Activated T-cell treated with anti-CD3 and anti-CD28 coated beads, Interleukin-2, amount 50 U/mL, for 24 hours (primary cell): Measurements from ENCODE around the gene SVBP.

Experiments
- DNase-seq: peaks from one replicate; pipeline ENCODE4 v3.0.0-alpha.2; 2020
- H3K27ac Mint-ChIP-seq: 2 replicates; pipeline ENCODE4 v1.8.0; 2020; ENCODE audit warnings: mild to moderate bottlenecking, mixed read lengths
- H3K27me3 Mint-ChIP-seq: 2 replicates; pipeline ENCODE4 v1.8.0; 2020; ENCODE audit warnings: mixed read lengths
- H3K36me3 Mint-ChIP-seq: 2 replicates; pipeline ENCODE4 v1.8.0; 2020; ENCODE audit warnings: low read depth, mixed read lengths
- H3K4me1 Mint-ChIP-seq: 2 replicates; pipeline ENCODE4 v1.8.0; 2020; ENCODE audit warnings: low read depth, mixed read lengths
- H3K4me3 Mint-ChIP-seq: 2 replicates; pipeline ENCODE4 v1.8.0; 2020; ENCODE audit warnings: mild to moderate bottlenecking, moderate library complexity, mixed read lengths
- H3K9me3 Mint-ChIP-seq: 2 replicates; pipeline ENCODE4 v1.8.0; 2020; ENCODE audit warnings: mixed read lengths

Gene SVBP

DNA sequence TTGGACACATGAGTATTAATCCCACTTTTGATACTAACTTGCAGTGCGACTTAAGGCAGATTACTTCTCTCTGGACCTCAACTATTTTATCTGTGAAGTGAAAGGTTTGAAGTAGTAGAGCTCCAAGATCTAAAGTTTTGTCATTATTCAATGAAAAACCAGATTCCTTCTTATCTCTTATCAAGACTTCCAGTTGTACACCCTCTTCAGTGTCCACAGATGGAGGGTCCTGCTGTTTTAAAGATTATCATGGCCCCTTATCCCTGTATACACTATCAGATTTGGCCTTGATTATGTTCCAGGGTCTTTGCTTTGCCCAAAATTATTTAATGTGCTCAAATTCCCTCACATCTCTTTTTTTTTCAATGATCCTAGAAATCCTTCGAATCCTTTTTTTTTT is 49.0 kb downstream of the SVBP start:
- H3K27ac Mint-ChIP-seq, result peak overlapping the region; percentile 94
- peaks cover 41% of the 10 kb centered on the region for H3K36me3 Mint-ChIP-seq
- no peak for DNase-seq
- no peaks in the 10 kb centered on the region for H3K9me3 Mint-ChIP-seq
- H3K4me3 Mint-ChIP-seq, result no peak overlapping the region
- no peaks in the 10 kb centered on the region for H3K27me3 Mint-ChIP-seq
- peaks cover 37% of the 10 kb centered on the region for H3K4me1 Mint-ChIP-seq

DNA sequence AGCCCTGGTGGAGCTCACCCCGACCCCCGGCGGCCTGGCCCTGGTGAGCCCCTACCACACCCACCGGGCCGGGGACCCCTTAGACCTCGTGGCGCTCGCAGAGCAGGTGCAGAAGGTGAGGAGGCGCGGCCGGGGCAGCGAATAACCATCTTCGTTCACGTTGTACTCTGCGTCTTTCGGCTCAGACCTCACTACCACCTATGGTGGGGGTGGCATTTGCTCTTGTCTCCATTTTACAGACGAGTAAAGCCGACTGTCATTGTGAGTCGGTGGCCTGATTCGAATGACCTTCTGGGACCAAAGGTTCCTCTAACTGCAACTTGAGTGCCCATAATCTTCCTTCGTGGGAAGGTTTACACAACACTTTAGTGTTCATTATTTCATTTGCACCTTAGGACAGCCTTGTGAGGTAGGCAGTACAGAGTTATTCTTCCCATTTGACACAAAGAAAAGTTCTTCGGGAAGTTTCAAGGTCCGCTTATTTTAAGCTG is 49.6 kb downstream of the SVBP start:
- Mint-ChIP-seq H3K4me1 (peaks cover 35% of the 10 kb centered on the region), H3K27me3 (no peaks in the 10 kb centered on the region), H3K4me3 (no peak overlapping the region), H3K36me3 (peaks cover 40% of the 10 kb centered on the region), H3K27ac (peak overlapping the region; percentile 94), H3K9me3 (no peaks in the 10 kb centered on the region)
- DNase-seq, result no peak

DNA sequence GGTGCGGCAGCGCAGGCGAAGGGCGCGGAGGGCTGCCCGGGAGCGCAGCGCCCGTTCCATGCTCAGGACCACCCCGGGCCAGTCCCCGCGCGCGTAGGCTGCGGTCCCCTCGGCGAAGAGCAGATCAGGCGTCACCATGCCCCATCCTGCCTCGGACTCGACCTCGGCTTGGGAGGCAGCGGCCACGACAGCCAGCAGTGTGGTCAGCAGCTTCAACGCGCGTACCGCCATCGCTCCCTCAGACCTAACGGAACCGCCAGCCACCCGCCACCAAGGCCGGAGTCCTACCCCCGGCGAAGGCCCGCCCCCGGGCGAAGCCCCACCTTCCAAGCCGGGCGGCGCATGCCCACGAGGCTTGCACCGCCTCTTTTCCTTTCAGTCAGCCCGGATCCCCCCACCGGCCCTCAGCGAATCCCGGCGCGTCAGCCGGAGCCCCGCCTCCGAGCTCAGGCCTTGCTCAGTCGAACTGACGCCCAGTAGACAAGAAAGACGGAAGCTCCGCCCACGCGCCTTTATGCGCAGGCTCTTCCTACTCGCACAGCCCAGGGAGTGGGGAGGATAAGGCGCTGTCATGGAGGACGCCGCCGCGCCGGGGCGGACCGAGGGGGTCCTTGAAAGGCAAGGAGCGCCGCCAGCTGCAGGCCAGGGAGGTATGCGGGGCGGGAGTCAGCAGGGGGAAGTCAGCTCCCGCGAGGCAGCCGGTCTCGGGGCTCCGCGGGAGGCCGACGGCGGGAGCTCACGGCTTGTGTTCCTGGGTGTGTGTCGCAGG is 50.3 kb downstream of the SVBP start, which contains the start of the genes C1orf50 and P3H1:
Gene C1orf50 (plus strand): TSS at position 509 of the 769 bp plus-strand sequence. CDS start 63 bp downstream, at position 572.
Gene P3H1 (minus strand): TSS at position 288 of the 769 bp plus-strand sequence. CDS start 57 bp downstream, at position 231.
- Mint-ChIP-seq H3K4me1 (peaks cover 34% of the 10 kb centered on the region), H3K27ac (peak within 1 kb of the TSS; percentile 94), H3K4me3 (no peak within 1 kb of the TSS), H3K36me3 (peaks cover 43% of the 10 kb centered on the region), H3K27me3 (no peaks in the 10 kb centered on the region), H3K9me3 (no peaks in the 10 kb centered on the region)
- DNase-seq, result peak; percentile 100

DNA sequence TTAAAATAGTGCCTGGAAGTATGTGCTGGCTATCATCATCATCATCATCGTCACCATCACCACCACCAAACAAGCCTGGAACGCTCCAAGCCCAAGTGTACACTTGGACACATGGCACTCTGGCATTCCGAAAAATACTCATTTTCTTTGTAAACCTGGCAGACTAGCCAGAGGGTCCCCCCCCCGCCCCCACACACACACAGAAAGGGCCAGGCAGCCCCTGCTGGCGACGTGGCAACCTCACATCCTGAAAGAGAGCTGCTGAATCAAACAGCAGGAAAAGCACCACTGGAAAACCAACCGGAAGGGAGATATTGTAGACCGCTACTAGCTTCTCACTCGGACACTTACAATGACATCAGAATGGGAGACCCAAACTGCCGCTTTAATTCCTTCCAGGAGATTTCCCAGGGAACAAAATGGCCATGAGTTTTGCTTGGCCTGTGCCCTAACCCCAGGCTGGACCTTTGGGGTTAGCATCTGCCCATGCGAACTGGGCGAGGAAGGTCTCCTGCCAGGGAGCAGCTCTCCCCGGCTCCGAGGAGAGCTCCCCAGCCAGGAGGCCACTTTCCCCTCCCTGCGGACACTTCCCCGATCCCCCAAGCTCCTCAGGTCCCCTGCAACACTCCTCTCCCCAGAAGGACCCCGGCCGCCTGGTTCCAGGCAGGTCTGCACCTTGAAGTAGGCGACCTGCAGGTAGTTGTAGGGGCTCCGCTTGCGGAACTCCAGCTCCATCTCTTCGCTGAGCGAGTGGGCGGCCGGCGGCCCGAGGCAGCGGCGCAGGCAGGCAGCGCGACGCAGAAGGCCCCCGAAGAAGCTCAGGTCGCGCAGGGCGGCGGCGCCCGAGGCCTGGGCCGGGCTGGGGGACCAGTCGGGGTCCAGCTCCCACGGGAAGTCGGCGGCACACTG is 51.1 kb downstream of the SVBP start:
- Mint-ChIP-seq H3K27ac (no peak overlapping the region), H3K9me3 (no peaks in the 10 kb centered on the region), H3K4me3 (no peak overlapping the region), H3K4me1 (peaks cover 33% of the 10 kb centered on the region), H3K36me3 (peaks cover 50% of the 10 kb centered on the region), H3K27me3 (no peaks in the 10 kb centered on the region)
- DNase-seq, result peak; percentile 37

DNA sequence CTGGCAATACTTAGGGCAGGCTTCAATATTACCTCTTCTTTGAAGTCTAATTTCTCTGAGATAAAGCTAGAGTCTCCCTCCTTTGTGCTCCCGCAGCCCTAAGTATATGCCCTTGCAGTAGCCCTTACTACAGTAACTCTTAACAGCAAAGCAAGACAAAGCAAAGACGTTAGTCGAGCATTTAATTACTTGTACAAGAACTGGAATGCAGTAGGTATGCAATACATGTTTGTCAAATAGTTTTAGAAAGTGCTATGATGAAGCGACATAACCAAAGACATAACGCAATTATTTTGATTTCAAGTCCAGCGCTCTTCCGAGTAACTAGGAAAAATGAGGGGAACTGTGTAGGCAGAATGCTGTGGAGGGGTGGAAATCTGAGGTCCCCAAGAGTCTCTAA is 51.9 kb downstream of the SVBP start:
- no peaks in the 10 kb centered on the region for H3K27me3 Mint-ChIP-seq
- no peak for DNase-seq

DNA sequence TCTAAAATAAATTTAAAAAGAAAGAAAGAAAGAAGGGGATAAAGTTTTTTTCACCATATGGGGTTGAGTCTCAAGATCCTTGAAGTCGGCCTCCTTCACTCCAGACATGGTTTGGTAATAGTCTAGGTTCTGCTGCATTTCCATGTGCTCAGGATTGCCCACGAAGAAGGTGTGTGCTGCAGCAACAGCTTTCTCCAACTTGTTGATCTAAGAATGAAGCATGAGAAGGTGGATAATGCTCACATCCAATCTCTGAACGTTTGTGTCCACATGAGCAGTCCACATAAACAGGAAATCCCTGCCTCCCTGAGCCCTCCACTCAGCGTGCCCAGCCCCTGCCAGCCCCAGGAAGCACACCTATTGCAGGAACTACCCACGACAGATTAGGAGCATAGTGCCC is 54.9 kb downstream of the SVBP start:
- H3K27ac Mint-ChIP-seq, result peak overlapping the region; percentile 47

More for the DNA sequence above, 51.9 kb downstream of the SVBP start:
- Mint-ChIP-seq H3K4me1 (peaks cover 28% of the 10 kb centered on the region), H3K9me3 (no peaks in the 10 kb centered on the region), H3K4me3 (no peak overlapping the region), H3K27ac (no peak overlapping the region), H3K36me3 (peaks cover 51% of the 10 kb centered on the region)

DNA sequence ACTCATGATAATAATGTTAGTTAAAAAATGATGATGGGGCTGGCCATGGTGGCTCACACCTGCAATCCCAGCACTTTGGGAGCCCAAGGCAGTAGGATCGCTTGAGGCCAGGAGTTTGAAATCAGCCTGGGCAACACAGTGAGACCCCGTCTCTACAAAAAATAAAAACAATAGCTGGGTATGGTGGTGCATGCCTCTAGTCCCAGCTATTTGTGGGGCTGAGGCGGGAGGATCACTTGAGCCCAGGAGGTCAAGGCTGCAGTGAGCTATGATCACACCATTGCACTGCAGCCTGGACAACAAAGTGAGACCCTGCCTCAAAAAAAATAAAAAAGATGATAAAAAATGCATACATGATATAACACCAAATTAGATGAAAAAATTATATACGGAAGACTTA is 55.6 kb downstream of the SVBP start:
- peaks cover 60% of the 10 kb centered on the region for H3K36me3 Mint-ChIP-seq
- H3K4me3 Mint-ChIP-seq, result no peak overlapping the region
- no peak overlapping the region for H3K27ac Mint-ChIP-seq

More for the DNA sequence above, 54.9 kb downstream of the SVBP start:
- Mint-ChIP-seq H3K27me3 (no peaks in the 10 kb centered on the region), H3K4me3 (no peak overlapping the region), H3K9me3 (no peaks in the 10 kb centered on the region), H3K36me3 (peaks cover 55% of the 10 kb centered on the region), H3K4me1 (peaks cover 5% of the 10 kb centered on the region)
- DNase-seq, result no peak

DNA sequence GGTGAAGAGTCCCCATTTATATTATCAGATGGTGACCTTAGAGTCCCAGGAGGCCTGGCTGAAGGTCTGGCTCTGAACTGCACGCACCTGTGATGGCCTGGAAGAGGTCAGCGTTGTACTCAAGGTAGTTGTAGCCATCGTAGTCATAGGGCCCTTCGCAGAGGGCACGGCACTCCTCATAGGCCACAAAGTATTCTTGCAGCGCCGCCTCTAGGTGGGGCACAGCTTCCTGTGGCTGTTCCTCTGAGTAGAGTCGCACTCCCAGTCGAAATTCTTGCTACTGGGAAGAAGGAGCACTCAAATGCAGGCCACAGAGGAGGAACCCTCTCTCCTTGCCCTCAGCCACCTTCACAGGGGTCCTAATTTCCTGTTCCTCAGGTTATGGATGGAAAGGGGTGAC is 58.1 kb downstream of the SVBP start:
- Mint-ChIP-seq H3K27ac (peak overlapping the region; percentile 9), H3K4me1 (peaks cover 5% of the 10 kb centered on the region)
- DNase-seq, result no peak

More for the DNA sequence above, 55.6 kb downstream of the SVBP start:
- H3K27me3 Mint-ChIP-seq, result no peaks in the 10 kb centered on the region
- no peak for DNase-seq
- H3K9me3 Mint-ChIP-seq, result no peaks in the 10 kb centered on the region
- peaks cover 5% of the 10 kb centered on the region for H3K4me1 Mint-ChIP-seq

DNA sequence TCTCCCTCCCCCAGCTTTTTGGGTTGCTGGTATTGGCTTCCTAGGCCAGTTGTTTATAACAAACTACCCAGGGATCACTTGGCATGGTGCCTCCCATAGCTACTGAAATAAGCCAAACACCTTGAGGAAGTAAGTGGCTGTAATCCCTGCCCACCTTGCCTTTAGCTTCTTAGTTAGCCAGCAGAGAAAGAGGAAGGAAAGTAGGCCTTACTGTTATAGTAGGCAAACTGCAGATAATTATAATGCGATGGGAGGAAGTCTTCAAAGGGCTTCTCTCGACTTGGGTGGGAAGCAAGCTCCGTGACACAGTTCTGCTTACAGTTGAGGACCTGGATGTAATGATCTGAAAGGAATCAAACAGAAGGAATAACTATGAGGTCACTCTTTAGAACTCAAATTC is 58.6 kb downstream of the SVBP start:
- peaks cover 5% of the 10 kb centered on the region for H3K4me1 Mint-ChIP-seq
- H3K4me3 Mint-ChIP-seq, result no peak overlapping the region
- no peaks in the 10 kb centered on the region for H3K27me3 Mint-ChIP-seq
- peak overlapping the region; percentile 9 for H3K27ac Mint-ChIP-seq
- H3K36me3 Mint-ChIP-seq, result peaks cover 89% of the 10 kb centered on the region
- no peaks in the 10 kb centered on the region for H3K9me3 Mint-ChIP-seq
- DNase-seq, result no peak

More for the DNA sequence above, 58.1 kb downstream of the SVBP start:
- Mint-ChIP-seq H3K27me3 (no peaks in the 10 kb centered on the region), H3K4me3 (no peak overlapping the region), H3K9me3 (no peaks in the 10 kb centered on the region), H3K36me3 (peaks cover 85% of the 10 kb centered on the region)

DNA sequence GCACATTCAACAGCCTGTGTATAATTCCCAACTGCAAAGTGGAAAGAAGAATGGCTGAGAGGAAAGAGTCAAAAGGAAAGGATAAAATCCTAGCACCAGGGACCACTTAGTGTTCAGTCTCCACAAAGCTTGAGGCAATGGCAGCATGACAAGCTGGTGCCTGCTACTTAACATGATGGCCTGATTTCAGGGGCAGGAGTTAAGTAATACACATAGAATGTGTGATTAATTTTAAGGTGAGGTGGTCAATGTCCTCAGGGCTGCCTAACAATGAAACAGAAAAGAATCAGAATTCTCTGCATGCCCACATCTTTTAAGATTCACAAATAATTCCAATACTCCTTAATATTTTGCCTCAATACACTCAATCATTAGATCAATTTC is 59.3 kb downstream of the SVBP start:
- peaks cover 4% of the 10 kb centered on the region for H3K4me1 Mint-ChIP-seq
- H3K4me3 Mint-ChIP-seq, result no peak overlapping the region
- H3K27me3 Mint-ChIP-seq, result no peaks in the 10 kb centered on the region
- H3K9me3 Mint-ChIP-seq, result no peaks in the 10 kb centered on the region
- DNase-seq, result no peak
- H3K27ac Mint-ChIP-seq, result no peak overlapping the region
- H3K36me3 Mint-ChIP-seq, result peaks cover 97% of the 10 kb centered on the region
